HuH-7.5 (cell line): ENCODE measurements around the gene ZNF132.
"Not testable (repeated sequence)": the region's sequence is repeated elsewhere in the genome, so short reads cannot be mapped to it uniquely, and the experiment has no call there.

Source experiments
- DNase-seq: peaks from one replicate; pipeline ENCODE4 v3.0.0; 2011; ENCODE audit warnings: low spot score

Gene ZNF132

DNA sequence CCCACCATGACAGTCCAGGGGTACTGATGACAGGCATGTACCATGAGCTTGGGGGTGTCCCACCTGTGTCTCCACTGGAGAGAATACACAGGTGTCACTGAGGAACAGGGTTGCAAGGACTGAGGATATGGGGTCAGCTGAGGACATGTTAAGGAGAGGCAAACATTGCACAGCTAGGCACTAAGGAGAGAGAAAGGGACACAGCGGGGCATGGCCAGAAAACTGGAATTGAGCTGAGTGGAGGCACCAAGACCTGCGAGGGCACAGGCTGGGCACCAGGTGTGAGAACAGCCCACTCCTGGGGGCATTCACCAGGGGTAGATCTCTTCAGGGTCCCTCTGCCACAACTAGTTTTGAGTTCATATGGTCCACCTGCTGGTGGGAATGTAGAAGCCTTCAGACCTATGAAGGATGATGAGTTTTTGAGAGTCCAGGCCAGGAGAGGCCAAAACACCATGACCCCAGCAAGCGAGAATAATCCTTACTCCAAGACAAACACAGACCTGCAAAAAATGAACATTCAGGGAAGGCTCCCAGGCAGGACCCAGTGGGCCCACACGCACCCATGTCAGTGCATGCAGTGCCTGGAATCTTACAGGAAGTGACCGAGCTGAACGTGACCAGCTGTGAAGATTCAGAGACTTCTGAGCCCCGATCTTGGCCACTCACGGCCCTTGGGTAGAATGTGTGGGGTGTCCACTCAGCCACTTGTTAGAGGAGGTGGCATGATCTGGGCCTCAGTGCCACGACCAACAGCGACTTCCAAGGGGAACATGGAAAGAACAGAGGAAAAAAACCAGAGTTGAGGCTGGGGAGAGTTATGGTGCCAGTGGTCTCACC lies 32.9 kb downstream of the ZNF132 start:
- no peak for DNase-seq

DNA sequence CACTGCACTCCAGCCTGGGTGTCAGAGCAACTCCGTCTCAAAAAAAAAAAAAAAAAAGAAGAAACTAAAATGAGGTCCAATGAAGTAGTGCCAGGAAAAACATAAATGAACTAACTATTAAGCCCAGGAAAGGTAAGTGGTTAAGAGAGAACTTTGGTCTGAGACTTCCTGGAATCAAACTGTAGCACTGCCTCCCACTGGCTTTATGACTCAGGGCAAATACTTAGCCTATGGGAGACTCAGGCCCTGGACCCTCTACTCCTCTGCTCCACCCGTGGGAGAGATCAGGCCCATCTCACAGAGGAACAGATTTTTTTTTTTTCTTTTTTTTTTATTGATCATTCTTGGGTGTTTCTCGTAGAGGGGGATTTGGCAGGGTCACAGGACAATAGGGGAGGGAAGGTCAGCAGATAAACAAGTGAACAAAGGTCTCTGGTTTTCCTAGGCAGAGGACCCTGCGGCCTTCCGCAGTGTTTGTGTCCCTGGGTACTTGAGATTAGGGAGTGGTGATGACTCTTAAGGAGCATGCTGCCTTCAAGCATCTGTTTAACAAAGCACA lies 36.0 kb downstream of the ZNF132 start:
- DNase-seq = not testable (repeated sequence)

DNA sequence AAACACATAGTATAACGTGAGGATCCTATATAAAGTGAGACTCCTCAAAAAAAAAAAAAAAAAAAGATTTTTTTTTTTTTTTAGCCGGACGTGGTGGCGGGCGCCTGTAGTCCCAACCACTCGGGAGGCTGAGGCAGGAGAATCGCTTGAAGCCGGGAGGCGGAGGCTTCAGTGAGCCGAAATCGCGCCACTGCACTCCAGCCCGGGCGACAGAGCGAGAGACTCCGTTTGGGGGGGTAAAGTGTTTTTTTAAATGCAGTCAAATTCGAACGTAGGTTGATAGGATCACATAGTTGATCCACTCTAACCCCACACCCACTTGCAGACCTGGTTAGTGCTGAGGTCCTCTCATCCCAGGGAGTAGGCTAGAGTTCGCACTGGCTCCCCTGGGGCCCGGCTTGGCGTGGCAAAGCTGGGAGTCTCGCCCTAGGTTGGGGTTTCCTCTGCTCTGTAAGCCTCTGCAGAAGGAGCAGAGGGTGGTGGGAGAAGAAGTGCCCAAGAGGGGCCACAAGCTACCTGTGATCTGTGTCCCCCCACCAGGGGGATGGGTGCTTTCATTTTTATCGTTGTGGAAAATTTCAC lies 38.0 kb downstream of the ZNF132 start:
- peak; percentile 10 for DNase-seq

DNA sequence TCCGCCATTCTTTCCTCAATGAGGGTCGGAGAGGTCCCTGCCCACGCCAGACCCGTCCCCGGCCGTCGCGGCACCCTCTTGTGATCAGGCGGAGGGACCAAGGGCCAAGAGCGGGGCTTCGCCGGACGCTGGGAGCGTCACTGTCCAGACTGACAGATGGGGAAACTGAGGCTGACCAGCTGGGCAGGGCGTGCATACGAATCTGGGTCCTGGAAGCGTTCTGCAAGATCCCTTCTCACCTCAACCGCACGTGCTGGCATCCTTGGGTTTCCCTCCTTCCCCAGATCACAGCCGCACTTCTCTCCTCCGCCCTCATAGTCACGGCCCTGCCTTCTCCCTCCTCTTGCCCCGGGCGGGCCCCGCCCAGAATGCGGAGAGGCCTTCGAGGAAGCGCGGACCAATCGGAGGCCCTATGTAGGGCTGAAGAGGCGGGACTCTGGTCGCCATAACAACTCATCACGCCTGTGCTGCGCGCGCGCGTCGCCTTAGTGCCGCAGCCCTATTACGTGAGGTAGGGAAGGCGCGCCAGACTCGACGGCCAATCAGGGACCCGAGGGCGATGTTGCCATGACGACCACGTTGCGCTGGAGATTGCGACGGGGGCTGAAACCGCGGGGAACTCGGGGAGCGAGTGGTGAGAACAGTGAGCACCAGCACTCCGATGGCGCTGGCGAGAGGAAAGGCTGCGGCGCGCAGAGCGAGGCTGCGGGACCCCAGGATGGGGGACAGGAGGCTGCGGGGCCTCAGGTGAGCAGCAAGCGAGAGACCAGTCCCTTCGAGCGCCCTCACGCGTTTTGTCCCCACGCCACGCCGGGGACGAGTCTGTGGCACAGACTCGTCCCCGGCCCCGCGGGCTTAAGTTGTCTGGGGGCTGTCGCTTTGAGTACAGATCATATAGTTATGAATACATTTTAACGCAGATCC lies 38.8 kb downstream of the ZNF132 start:
- peak; percentile 99 for DNase-seq

DNA sequence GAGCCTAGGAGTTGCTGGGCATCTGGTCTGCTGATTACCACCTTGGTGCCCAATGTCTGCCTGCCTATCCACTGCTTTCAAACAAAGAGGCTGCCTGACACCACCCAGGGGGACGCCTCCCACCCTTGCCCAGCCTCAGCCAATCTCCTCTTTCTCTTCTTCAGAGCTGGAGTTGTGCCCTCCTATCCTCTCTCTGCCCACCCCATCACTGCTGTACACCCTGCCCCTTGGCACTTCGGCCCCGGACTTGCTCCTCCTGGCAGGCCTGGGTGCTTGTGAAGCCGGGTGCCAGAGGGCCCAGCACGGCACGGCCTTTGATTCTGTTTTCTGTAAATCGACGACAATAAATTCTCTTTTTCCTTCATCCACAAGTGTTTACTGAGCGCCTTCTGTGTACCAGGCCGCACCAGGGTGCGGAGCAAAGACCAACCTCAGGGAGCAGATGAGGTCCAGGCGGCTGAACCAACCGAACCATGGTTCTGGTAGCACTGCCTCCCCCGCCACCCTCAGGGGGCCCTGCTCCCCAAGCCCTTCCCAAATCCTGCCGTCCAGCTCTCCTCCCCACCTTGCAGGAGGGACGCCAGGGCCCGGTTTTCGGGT lies 39.5 kb downstream of the ZNF132 start:
- peak; percentile 1 for DNase-seq

DNA sequence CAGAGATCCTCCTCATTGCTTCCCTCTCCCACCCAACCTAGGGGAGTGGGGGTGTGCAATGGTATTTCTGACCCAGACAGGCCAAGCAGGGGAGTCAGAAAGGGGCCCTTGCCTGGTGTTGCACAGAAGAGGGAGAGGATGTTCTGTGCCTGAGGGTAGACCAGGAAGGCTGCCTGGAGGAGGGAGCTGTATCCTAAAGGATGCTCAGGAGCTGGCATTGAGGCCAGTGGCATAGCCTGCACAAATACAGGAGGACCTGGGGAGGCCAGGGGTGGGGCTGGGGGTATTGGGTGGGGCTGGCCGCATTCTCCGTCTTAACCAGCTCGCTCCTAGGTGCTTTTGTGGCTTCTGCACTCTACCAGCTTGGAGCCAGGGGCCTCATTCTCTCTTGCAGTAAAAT lies 40.0 kb downstream of the ZNF132 start:
- DNase-seq = peak; percentile 8

DNA sequence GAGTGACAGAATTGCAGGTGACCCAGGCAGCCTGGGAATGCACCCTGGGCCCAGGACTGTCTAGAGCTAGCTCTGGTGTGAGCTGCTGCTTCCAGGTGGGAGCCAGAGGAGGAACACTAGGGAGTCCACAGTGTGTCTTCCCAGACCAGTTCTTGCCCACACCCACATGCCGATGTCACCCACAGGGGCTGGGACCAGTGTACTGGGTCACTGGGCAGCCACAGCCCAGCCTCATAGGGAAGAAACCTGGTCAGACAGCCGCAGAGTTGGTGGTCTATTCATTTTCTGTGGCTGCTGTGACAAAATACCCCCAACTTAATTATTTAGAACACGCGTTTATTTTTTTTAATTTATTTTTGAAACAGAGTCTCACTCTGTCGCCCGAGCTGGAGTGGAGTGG lies 41.4 kb downstream of the ZNF132 start:
- no peak for DNase-seq

DNA sequence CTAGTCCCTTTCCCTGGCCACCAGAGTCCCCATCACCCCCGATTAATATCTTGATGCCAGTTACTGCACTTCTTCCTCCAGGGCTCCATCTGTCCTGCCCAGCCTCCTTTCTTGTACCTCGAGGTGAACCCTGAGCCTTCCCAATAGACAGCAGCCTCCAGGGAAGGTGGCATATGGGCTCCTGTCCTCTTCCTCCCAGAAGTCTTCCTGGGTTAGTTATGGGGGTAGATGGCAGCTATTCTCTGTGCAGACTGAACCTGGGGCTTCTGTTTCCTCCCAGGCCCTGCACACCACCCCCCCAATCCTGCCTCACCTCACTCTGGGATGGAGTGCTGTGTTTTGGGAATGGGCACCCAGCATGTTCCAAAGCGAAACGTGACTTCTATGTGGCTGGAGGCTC lies 41.9 kb downstream of the ZNF132 start:
- DNase-seq = no peak

DNA sequence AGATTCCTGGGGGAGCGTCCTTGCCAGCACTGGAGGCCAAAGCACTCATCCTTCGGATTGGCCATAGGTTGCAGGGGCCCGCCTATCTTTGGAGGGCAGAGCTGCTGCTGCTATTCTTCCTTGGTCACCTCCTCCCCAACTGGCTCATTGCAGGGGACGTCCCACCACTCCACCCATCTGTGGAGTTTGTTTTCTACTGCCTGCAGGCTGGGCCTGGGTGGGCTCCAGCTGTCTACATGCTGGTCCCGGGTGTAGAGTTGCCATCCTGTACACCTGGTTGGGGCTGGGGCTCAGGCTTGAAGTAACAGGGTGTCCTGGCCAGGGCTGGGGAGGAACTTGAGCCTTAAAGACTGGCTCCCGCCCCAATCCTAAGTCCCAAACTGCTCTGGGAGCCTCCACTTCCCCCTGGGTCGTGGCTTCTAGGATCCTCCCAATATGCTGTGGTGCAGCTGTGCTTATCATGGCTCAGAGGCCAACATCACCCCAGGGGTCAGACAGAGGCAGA lies 42.4 kb downstream of the ZNF132 start:
- peak; percentile 20 for DNase-seq

DNA sequence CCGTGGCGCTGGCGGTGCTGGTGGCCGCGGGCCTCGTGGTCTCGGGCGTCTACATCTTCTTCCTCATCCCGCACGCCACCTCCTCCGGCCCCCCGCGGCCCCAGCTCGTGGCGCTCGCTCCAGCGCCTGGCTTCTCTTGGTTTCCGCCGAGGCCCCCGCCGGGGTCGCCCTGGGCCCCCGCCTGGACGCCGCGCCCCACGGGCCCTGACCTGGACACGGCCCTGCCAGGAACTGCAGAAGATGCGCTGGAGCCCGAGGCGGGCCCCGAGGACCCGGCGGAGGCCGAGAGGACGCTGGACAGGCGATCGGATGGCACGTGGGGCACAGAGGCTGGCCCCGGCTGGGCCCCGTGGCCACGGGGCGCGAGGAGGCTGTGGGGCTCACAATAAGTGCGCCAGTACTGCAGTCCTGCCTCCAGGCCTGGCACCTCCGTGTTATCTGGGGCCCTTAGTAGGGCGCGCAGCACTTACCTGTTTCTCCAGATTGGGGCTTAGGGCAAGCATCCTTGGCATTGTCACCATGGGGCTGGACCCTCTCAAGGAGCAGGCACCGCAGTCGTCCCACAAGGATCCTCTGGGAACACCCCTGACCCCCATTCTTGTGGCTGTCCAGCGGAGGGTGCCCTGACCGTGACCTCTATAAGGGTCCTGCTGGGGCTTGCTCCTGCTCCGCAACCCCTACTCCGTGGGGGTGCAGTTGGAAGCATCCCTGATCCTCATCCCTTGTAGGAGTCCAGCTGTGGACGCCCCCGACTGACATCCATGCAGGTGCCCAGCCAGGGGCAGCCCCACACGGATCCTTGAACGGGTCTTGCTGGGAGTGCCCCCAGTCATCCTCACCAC lies 43.0 kb downstream of the ZNF132 start:
- peak; percentile 10 for DNase-seq

DNA sequence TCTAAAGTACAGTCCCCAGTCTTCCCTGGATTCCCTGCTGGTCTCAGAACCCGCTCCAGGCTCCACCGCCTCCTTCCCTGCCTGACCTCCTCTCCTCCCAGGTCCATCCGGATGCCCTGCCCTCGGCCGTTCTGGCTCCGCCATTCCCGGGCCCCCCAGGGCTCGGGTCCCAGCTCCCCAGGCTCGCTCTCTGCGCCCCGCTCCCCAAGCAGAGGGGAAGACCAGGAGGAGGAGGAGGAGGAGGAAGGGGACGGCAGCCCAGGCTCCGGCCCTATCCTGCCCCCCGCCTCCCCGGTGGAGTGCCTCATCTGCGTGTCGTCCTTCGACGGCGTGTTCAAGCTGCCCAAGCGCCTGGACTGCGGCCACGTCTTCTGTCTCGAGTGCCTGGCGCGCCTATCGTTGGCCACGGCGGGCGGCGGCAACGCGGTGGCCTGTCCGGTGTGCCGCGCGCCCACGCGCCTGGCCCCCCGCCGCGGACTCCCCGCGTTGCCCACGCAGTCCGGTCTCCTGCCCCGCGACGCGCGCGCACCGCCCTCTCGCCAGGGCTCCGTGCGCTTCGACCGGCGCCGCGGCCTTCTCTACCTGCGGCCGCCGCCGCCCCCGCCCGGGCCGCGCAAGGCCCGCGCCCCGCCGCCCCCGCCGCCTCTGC lies 43.9 kb downstream of the ZNF132 start:
- peak; percentile 33 for DNase-seq

DNA sequence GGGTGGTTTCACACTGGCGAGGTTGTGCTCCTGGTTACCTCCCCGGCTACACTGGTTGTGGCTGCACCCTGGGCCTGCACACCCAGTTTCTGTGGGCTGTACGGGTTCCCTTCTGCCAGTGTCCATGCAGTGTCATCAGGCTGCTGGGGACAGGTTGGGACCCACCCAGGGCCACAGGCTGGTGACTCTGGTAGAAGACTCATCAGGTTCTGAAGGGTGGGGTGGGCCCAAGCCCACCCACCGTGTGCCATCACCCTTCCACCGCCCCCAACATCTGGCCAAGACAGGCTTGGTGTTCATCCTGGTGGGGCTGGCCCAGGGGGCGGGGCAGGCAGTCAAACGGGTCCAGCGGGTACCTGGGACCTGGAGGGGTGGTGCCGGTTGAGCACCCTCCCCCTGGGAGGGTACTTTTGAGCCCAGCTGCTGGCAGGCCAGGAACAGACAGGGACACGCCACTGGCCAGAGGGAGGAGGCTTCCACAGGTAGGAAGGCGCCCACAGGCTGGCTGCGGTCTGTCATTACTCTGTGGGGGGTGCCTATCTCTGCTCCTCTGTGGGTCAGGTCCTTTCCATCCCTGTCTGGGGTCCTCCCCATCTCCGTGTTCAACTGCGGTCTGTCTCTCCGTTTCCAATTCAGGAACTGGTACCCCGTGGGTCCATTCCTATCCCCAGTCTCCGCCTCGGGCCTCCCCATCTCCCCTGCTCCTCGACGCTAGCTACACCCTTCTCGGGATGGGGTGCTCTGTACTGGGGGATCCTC lies 44.6 kb downstream of the ZNF132 start, which contains the start of gene RNF225:
Gene RNF225 (plus strand): TSS at position 437 of the 759 bp plus-strand sequence. CDS start 434 bp downstream, outside the sequence.
- peak; percentile 80 for DNase-seq

DNA sequence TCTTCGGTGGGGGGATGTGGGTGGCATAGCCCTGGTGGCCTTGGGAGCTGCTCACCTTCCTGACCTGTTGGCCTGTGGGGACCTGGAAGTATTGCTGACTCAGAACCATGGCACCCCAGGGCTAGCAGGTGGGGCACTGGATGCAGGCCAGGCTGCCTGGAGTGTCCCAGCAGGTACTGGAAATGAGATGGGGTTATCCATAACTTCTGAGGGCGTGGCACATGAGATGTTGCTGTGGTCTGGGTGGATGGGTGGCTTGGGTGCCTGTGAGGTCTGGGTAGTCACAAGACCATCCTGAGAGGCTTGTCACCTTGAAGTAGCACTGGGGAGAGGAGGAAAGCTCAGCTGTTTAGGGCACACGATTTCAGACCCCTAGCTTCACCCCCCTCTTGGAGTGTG lies 45.1 kb downstream of the ZNF132 start:
- no peak for DNase-seq

DNA sequence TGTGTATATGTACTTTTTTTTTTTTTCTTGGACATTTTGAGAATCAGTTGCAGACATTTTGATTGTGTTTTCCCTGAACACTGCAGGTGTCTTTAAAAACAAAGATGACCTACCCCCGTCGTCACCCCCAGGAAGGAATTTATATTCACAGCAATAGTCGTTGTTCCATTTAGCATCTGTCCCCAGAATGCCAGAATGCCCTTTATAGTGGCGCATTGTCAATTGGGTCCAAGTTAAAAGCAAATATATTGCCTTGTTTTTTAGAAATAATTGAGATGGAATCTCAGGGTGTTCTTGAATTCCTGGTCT lies 46.3 kb downstream of the ZNF132 start:
- peak; percentile 3 for DNase-seq

DNA sequence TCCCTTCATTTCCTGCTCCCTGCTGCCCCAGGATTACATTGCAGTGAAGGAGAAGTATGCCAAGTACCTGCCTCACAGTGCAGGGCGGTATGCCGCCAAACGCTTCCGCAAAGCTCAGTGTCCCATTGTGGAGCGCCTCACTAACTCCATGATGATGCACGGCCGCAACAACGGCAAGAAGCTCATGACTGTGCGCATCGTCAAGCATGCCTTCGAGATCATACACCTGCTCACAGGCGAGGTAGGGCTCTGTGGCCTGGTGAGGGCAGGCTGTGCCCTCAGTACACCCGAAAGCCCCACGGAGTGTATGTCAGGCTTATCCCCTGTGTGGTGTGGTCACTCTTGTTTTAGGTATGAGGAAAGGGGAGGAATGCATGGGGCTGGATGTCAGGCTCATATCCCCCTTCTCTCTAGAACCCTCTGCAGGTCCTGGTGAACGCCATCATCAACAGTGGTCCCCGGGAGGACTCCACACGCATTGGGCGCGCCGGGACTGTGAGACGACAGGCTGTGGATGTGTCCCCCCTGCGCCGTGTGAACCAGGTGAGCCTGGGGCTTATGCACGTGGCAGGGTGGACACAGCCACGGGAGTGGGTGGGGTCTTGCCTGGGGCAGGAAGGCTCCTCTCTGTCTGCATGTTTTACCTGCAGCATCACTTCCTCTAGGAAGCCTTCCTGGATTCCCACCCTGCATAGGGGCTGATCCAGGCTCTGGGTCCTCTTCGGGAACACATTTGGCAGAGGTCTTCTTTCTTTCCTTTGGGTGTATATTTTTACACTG lies 46.8 kb downstream of the ZNF132 start:
- DNase-seq = no peak

DNA sequence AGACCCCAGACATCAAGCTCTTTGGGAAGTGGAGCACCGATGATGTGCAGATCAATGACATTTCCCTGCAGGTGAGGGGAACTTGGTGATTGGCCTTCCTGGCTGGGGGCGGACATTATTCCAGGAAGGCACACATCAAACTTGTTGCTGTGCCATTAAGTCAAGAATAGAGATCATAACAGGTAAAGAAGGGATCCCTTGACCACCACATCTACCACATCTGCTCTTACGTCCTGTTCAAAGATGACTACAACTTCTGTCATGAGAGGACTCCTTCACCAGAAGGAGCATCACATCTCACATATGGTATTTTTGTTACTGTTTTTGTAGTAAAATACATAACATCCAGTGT lies 51.8 kb downstream of the ZNF132 start:
- no peak for DNase-seq

DNA sequence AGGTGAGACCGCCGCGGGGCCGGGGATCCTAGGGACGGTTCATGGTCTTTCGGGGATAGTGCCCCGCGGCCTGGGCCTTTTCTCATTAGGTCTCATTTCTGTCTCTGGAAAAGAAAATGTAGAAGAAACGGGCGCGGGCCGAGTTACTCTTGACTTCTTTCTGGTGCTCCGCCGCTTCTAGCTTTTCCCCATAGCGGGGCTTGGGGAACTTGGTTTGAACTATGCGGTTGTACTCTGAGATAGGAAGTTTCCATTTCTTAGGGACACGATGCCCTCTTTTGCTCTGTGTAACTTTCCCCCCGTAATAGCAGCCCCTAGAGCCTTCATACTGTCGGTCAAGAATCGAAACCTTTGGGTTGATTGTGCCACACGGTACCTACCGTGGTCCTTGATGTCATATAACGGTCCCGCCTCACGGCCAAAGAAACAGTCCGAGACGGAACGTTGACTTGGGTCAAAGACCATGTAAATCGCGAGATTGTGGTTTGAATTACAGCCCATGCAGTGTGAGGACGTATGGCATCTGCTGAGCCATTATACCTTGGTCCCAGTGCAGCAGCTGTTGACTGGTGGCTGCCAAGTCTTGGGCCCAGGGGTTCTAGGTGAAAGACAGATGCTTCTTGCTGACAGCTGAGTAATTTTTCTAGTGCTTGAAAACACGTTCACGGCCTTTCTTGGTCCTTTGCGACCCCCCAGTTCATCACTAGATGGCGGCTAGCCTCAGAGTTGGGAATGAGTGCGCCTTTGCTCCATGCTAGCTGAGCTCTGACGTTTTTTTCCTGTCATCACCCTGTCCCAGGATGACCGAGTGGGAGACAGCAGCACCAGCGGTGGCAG lies 52.4 kb downstream of the ZNF132 start:
- no peak for DNase-seq
